Stimulated activated CD8-positive, alpha-beta memory T cell treated with anti-CD3 and anti-CD28 coated beads, Interleukin-15, amount 100 ng/mL, for 24 hours (primary cell): Measurements from ENCODE around the gene PBX1.

Source experiments
- DNase-seq: peaks from one replicate; pipeline ENCODE4 v3.0.0-alpha.2; 2020; ENCODE audit warnings: low read depth

PBX1 gene

DNA sequence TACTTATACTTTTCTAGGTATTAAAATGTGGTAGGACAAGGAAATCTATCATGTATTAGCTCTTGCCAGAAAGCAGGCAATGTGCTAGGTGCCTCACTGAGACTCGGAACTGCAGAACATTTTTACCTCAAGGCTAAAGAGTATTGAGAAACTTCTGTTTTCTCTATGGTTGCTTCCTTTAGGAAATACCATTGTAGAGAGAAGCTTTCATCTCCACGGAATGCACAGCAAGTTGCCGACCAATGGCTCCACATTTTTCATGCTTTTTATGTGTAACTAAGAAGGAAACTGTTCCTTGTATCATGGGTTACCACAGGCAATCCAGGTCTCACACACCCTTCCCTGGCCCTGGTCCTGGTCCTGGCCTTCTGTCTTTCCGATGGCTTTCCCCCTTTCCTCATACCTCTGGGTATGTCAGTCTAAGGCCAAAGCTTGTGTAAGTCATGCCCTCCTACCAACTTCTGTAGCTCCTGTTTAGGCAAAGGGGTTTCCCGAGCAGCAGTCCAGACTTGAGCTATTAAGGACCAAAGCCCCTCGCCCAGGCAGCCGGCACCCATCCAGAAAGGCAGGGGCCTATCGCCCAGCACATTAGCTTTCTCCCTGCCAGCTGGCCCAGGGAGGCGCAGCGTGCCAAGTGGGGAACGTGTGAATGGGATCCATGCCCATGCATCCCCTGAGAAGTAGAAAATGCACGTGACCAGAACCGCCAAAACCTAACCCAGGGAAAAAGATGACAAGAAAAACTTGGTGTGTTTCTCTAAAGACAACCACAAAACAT lies 225.0 kb downstream of the PBX1 start:
- DNase-seq = no peak

- no peak for DNase-seq
Measured at GRCh38 chr1:164784960-164785359, 226.0 kb downstream of the PBX1 start.

DNA sequence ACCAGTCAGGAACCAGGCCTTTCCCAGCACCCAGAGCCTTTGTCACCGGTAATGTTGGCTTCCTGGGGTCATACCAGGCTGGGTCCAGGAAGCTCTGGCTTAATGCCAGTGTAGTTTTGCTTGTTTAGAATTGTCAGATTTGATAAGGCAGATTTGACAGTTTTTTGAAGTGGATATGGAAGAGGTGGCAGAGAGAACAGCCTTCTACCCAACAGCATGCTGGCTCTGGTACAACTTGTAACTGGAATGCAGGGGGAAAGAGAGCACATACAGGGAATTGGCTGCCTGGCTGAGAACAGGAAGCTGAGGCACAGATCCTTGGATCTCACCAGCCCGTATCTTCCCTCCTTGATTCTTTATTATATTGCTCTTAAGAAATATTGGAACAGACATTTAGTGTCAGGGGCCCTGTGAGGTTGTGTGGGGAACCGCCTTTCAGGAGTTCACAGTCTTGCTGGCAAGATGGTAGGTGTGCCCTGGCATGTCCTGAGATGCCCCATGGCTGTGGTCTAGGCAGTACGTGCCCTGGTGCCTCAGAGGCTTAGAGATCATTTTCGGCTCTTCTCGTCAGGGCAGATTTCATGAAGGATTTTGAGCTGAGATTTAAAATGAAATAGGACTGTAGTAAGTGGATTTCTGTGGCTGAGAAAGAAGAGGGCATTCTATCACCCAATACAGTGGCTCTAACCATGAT lies 227.0 kb downstream of the PBX1 start:
- no peak for DNase-seq

DNA sequence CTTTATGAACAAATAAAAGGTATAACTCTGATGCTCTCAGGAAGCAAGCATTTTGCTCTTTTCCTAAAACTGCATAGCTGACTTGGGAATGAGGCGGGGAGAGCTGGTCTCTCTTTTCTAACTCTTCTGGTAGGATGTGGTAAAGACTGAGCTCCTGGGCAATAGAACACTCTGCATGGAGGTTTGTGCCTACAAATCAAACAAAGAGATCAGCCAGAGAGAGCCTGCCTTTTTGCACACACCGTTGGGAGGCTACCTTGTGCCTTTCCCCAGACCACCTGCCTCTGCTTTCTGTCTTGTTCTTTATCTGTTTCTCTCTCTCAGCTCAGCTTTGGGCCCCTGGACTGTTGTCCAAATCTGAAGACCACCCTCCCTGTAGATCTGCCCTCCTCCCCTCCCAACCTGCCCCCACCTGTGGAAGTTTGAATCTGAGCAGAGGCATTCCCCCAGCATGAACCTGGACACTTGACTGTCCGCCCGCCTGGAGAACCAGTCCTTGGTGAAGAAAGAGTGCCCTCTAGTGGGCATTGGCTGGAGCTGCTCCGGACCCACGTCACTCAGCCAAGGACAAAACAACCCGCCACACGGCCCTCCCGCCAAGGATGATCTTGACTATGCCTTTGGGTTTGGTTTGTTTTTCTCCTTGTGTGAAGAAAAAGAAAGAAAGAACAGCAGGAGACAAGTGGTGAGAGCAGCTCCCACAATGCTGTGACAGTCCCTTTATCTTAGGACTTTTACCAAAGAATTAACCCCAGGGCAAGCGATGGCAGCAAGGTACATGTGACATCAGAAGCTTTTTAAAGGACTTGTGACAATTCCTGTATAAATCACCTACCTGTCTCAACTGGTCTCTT lies 228.2 kb downstream of the PBX1 start:
- DNase-seq = peak; percentile 17

- DNase-seq = no peak
Measured at GRCh38 chr1:164787834-164788231, 228.8 kb downstream of the PBX1 start.

DNA sequence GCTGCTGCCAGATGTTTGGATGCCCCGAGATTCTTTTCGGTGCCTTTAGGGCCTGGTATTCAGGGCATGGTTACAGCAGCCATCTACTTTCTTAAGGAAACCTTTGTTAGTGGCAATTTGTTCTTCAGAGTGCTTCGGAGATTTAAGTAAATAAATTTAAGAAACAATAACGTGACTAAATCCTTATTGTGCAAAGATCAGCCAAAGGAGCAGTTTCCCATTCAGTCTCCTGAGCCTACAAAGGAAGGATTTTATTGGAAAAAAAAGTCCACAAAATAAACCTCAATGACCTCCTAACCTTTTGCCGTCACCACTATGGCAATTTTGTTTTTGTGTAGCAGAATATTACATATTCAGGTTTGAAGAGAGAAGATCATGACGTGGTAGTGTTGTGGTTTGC lies 231.1 kb downstream of the PBX1 start:
- no peak for DNase-seq

DNA sequence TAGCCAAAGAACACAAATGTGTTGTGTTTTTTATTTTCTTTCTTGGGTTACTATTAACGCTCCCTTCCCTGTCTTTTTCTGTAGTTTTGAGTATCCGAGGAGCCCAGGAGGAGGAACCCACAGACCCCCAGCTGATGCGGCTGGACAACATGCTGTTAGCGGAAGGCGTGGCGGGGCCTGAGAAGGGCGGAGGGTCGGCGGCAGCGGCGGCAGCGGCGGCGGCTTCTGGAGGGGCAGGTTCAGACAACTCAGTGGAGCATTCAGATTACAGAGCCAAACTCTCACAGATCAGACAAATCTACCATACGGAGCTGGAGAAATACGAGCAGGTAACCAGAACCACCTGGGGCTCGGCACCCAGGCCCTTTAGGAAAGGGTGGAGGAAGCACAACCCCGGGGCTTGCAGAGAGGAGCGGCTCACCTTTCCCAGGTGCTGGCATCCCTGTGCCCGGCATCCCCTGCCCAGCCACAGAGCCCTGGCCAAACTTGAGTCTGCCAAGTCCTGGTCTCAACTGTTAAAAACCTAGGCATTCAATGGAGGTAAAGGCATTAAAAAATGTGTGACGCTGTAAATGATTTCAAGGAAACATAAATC lies 233.5 kb downstream of the PBX1 start:
- DNase-seq = no peak

DNA sequence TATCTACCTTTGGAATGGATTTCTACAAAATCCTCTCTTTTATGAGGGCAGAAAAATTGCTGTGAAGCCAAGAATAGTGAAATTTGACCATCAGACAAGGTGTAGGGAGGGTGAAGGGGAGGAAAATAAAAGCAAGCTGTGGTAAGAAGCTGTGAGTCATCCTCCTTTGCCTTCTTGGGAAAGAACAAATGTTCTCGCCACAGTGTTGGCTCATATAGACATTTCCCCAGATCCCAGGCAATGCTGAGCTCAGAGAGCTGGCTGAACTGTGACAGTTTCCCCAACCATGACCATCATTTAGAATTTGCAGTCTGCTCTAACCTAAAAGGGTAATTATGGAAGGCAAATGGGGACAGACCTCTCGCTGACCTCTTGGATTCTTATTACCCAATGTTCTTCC lies 235.4 kb downstream of the PBX1 start:
- DNase-seq = no peak

DNA sequence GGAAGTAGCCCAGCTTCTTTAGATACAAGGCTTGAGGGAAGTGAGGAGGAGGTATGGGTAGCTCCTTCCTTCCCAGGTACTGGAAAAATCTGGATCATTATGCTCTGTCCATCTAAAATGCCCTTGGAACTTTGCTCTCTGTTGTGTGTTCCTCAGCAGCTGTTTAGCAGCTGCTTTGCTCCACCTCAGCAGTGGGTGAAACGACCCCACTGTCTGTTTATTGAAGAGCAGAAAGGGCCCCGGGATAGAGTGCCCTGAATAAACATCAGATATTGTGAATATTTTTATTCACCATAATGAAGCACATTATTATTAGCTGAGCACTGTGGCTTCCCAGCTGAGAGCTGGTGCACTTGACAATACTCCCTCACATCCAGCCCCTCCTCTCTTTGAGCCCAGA lies 237.9 kb downstream of the PBX1 start:
- DNase-seq = no peak

GRCh38 chr1:164801246-164801731 lies 242.3 kb downstream of the PBX1 start:
- DNase-seq = no peak

- no peak for DNase-seq
Measured at GRCh38 chr1:164801791-164802502, 243.0 kb downstream of the PBX1 start.

- DNase-seq = no peak
Measured at GRCh38 chr1:164802529-164803282, 243.7 kb downstream of the PBX1 start.

GRCh38 chr1:164803366-164803765 lies 244.4 kb downstream of the PBX1 start:
- no peak for DNase-seq

DNA sequence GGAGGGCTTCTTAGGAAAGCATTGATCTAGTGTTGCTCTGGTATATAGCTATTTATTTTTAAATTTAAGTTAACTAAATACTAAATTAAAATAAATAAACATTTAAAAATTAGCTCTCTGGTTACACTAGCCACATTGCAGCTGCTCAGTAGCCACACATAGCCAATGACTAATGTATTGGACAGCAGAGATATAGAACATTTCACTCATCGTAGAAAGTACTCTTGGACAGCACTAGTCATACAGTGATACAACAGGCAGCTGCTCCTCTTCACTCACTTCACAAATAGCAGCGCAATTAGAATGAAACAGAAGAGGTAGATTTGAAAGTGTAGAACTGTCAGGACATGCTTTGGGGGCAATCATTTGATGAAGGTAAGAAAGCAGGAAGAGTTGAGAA lies 245.4 kb downstream of the PBX1 start:
- DNase-seq = no peak

- DNase-seq = no peak
Measured at GRCh38 chr1:164805399-164805798, 246.4 kb downstream of the PBX1 start.

- no peak for DNase-seq
Measured at GRCh38 chr1:164806531-164806930, 247.5 kb downstream of the PBX1 start.

DNA sequence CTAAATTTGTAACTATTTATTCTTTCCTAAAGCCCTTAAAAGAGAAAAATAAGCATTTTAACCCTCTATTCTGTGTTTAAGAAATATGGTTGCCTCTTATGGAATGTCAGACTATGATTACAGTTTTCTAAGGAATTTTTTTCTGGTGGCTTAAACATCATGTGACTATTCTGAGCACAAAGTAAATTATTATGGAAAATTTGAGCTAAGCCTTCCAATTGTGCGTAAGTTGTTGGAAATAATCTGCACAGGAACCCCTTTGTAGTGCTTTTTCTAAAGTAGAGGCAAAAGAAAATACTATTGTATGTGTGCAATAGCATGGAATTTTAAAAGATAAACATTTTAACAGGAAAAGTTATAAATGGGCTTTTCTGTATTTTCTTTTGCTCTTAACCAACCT lies 254.8 kb downstream of the PBX1 start:
- DNase-seq = no peak

- DNase-seq = no peak
Measured at GRCh38 chr1:164821648-164822047, 262.7 kb downstream of the PBX1 start.

DNA sequence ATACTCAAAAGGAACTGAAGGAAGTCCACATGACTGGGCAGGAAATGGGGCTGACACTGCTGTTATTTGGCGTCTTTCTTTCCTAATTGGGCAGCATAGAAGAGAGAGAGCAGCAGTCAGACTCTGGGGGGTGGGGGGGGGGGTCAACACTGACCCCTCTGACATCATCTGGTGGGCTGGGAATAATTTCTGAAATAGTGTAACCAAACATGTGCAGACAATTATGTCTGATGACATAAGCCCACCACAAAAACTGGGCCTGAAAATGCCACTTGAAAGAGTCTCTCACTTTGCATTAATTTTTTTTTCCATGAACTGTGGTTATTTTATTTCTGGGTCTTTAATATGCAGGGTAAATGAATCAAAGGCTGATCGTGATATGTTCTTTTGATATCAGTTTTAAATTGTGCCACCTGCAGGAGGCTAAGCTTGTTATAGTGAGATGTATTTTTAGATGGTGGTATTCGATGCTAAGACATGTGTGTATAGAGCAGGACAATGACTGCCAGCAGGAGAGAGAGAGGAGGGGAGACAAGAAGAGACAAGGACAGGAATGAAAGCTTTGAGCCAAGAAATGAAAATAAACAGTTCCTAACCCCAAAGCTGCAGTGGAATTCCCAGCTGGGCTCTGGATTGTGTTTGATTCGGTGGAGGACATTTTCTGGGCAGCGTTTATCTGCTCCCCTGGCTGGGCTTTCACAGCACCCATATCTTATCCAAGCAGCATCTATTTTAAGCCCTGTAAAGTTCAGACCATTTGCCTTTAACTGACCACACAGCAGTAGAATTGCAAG lies 264.7 kb downstream of the PBX1 start:
- DNase-seq = no peak

DNA sequence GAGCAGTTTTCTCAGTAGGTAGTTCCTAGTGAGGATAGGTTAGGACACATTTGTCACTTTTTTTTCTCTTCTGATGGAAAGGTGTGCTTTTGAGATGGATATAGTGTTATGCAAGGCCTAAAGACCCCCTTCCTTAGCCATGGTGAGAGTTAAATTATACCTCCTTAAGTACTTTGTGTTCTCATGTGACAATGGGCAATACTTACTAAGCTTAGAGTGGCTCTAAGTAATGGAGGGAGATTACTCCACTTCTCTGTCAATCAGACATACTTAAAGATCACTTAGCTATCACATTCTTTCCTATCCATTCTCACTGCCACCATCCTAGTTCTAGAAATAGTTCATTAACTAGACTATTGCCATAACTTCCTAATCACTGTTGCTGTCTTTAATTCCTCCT lies 265.6 kb downstream of the PBX1 start:
- DNase-seq = no peak
